NOMO-1 treated with DMSO at 0.1 percent for 48 hours (cell line): Measurements from ENCODE around the gene FBXL17.
A peak's percentile ranks its signal among the peaks of the same experiment; 100 is the strongest.

ENCODE experiments used
- DNase-seq: peaks from one replicate; lab custom pipeline; 2025; ENCODE audit not compliant: unreplicated experiment; lab: John Stamatoyannopoulos, UW

The FBXL17 gene

GRCh38 chr5:108375768-108376167 is 6.1 kb downstream of the FBXL17 start:
- DNase-seq, result no peak

GRCh38 chr5:108373426-108373825 is 8.5 kb downstream of the FBXL17 start:
- DNase-seq, result no peak

GRCh38 chr5:108372369-108372768 is 9.5 kb downstream of the FBXL17 start:
- no peak for DNase-seq

- DNase-seq, result no peak
Measured at GRCh38 chr5:108371263-108371662, 10.6 kb downstream of the FBXL17 start.

GRCh38 chr5:108369167-108369566 is 12.7 kb downstream of the FBXL17 start:
- DNase-seq, result no peak

GRCh38 chr5:108367679-108368334 is 14.1 kb downstream of the FBXL17 start:
- DNase-seq, result no peak

- DNase-seq, result no peak
Measured at GRCh38 chr5:108366500-108366899, 15.4 kb downstream of the FBXL17 start.

GRCh38 chr5:108361771-108362170 is 20.1 kb downstream of the FBXL17 start:
- no peak for DNase-seq

- DNase-seq, result no peak
Measured at GRCh38 chr5:108361239-108361638, 20.7 kb downstream of the FBXL17 start.

- no peak for DNase-seq
Measured at GRCh38 chr5:108360280-108360679, 21.6 kb downstream of the FBXL17 start.

GRCh38 chr5:108356286-108356685 is 25.6 kb downstream of the FBXL17 start:
- DNase-seq, result no peak

- no peak for DNase-seq
Measured at GRCh38 chr5:108353087-108353486, 28.8 kb downstream of the FBXL17 start.

GRCh38 chr5:108345541-108346171 is 36.2 kb downstream of the FBXL17 start:
- peak; percentile 58 for DNase-seq

GRCh38 chr5:108344103-108344822 is 37.6 kb downstream of the FBXL17 start:
- DNase-seq, result no peak

GRCh38 chr5:108341866-108342265 is 40.0 kb downstream of the FBXL17 start:
- no peak for DNase-seq

GRCh38 chr5:108340131-108340530 is 41.8 kb downstream of the FBXL17 start:
- no peak for DNase-seq

- no peak for DNase-seq
Measured at GRCh38 chr5:108339220-108339619, 42.7 kb downstream of the FBXL17 start.

GRCh38 chr5:108334225-108334624 is 47.7 kb downstream of the FBXL17 start:
- no peak for DNase-seq

- no peak for DNase-seq
Measured at GRCh38 chr5:108326982-108327381, 54.9 kb downstream of the FBXL17 start.

GRCh38 chr5:108324886-108325285 is 57.0 kb downstream of the FBXL17 start:
- DNase-seq, result no peak

- DNase-seq, result no peak
Measured at GRCh38 chr5:108321341-108321740, 60.6 kb downstream of the FBXL17 start.

GRCh38 chr5:108320231-108320630 is 61.7 kb downstream of the FBXL17 start:
- no peak for DNase-seq
